Skeletal muscle cell (primary cell): ENCODE measurements around the gene PKP4.

Experiments
- DNase-seq: peaks from one replicate; pipeline ENCODE4 v3.0.0-alpha.2; 2010; ENCODE audit warnings: low read depth
- H3K4me3 ChIP-seq: 2 replicates; pipeline ENCODE4 v1.5.1; 2011; ENCODE audit warnings: low read depth, mild to moderate bottlenecking, control low read depth, low read length, moderate library complexity

Gene PKP4

GRCh38 chr2:158530829-158531228 lies 74.1 kb downstream of the PKP4 start:
- H3K4me3 ChIP-seq: no peak overlapping the region
- no peak for DNase-seq

DNA sequence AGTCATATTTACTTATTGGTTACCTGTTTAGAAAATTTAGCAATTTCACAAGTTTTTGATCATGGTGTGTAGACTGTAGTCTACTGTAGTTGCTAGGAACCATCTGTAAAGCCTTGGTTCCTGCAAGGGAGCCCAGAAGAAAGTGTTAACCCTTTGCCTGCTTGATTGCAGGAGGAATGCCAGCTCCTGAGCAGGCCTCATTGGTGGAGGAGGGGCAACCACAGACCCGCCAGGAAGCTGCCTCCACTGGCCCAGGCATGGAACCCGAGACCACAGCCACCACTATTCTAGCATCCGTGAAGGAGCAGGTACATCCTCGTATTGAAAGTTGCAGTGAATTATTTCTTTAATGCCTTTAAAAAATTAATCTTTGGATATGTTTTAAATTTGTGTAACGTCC lies 76.3 kb downstream of the PKP4 start:
- H3K4me3 ChIP-seq: no peak overlapping the region
- DNase-seq: no peak

DNA sequence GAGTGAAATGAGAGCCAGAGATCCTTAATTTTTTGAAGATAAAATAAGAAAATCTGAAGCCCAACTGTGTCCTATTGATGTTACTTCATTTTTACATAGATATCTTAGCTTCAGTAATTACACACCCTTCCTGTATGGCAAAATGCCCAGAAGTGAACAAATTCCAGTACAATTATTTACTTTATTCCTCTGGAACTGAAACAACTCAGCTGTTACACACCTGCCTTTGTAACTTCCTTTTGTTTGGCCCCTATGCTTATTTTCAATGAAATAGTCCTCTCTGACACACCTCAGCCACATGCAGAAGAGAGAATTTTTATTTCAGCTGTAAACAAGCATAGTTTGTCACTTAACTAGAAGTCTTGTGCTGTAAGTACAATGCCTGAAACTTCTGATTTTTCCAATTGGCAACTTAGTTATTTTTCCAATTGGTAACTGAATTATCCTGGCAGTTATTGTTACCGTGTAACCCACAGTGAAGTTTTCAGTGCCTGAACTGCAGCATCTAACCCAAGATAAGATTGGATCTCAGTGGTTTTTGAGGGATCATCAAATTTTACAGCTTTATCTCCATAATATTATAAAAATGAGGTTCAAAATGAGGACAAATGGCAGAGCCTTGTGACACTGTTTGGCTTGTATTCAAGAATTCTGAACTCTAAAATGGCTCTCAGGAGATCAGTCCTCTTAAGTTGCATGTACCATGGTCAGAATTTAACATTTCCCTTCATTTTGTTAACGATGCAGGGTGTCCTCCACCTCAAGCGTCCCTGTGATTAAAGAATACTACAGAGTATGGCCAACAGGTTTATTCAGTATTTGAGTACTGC lies 82.6 kb downstream of the PKP4 start:
- DNase-seq: peak; percentile 35
- H3K4me3 ChIP-seq: no peak overlapping the region

GRCh38 chr2:158542577-158542976 lies 85.8 kb downstream of the PKP4 start:
- DNase-seq: no peak
- no peak overlapping the region for H3K4me3 ChIP-seq

- H3K4me3 ChIP-seq: no peak overlapping the region
- DNase-seq: no peak
Observed at GRCh38 chr2:158543957-158544356, 87.2 kb downstream of the PKP4 start.

DNA sequence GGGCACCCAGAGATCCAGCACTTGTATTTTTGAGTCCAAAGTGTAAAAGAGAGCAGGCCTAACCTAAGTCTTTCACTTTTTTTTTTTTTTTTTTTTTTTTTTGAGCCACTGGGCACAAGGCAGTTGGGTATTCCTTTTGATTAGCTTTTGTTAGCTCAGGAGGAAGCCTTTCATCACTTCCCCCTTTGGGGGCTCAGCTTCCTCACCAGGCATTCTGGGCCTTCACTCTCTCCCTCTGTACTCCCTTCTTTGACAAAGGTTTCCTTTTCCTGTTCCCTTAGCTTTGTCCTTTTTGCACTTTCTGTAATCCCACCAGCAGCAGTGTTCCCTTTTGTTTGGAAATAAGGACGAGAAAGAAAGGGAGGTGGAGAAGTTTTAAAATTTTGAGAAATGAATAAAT lies 88.2 kb downstream of the PKP4 start:
- H3K4me3 ChIP-seq: no peak overlapping the region
- DNase-seq: no peak

DNA sequence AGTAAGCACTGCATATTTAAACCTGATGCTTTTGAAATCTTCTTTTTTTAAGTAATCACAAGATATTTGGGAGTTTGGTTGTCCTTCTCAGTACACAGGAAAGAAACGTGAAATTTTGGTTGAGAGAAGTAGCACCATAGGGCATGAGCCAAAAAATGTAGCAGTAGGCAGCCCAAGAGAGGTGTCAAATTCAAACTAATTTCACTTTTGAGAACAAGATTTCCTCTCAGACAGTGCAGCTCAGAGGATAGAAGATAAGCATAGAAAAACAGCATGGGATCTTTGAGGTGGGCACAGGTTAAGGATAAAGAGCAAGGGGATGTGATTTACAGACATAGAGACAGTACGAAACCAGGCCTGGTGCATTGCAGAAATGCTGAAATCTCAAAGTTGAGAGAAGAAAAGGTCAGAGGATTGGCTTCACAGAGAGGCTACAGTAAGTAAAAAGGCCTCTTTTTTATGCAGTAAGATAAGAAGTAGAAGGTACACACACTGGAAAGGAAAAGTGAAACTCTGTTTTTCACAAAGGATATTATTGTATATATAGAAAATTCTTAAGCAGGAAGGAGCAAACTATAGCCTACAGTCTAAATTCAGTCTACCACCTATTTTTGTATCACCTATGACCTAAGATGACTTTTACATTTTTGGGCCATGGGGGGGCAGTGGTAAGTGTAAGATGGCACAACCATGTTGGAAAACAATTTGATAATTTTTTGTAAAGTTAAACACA lies 89.8 kb downstream of the PKP4 start:
- H3K4me3 ChIP-seq: no peak overlapping the region
- no peak for DNase-seq

DNA sequence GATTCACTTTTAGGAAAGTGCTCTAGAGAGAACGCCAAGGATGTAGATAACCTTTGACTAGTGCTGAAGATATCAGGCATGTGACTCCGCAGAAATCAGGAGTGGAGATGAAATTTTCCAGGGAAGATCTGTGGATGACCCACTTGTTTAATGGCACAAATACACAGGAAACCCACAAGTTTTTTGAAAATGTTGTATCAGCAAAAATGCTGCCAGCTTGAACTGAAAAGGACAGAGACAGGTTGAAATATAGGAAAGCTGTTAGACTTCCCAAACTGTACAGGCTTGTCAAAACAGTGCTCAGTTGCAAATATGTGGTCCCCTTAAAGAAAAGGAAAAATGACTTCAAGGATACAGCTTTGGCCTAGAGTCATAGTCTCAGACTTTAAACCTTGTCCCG lies 96.5 kb downstream of the PKP4 start:
- DNase-seq: no peak

GRCh38 chr2:158554996-158555395 lies 98.2 kb downstream of the PKP4 start:
- DNase-seq: no peak
- H3K4me3 ChIP-seq: no peak overlapping the region

More for the DNA sequence above, 96.5 kb downstream of the PKP4 start:
- no peak overlapping the region for H3K4me3 ChIP-seq

- DNase-seq: no peak
- no peak overlapping the region for H3K4me3 ChIP-seq
Observed at GRCh38 chr2:158556124-158556523, 99.4 kb downstream of the PKP4 start.

GRCh38 chr2:158557752-158558151 lies 101.0 kb downstream of the PKP4 start:
- H3K4me3 ChIP-seq: no peak overlapping the region
- no peak for DNase-seq

DNA sequence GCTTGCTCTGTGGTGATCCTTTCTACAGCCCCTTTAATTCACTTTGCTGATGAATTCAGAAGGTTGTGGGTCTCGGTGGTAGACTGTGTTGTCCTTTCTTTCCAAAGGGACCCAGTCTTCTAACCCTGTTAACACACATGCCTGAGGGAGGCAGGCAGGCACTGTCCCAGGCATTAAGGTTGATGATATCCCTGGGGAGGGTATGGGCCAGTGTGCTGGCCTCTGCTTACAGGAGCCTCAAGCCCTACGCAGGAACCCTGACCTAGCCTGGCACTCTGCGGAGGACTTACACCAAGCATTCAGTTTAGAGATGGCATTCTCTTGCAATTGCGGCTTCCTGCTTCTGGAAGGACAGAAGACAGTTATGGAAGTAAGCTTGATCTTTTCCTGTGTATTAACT lies 102.5 kb downstream of the PKP4 start:
- no peak overlapping the region for H3K4me3 ChIP-seq
- DNase-seq: no peak

DNA sequence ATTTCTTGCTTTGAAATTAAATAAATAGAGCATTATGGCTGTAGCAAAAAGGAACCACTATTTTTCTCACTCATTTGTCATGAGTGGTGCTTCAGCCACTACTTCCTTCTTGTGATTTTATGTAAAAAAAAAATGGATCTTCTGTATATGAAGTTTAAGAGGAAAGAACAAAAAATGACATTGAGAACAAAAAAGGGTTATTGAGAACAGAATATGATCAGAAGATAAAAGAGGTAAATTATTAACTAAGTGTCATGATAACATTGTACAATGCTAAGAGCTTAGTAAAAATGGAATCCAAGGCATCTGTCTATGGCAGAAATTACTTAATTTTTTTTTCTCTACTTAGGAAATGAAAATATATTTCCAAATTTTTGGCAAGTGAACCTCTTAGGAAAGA lies 103.5 kb downstream of the PKP4 start:
- no peak overlapping the region for H3K4me3 ChIP-seq
- DNase-seq: no peak

- H3K4me3 ChIP-seq: no peak overlapping the region
- no peak for DNase-seq
Observed at GRCh38 chr2:158561054-158561453, 104.3 kb downstream of the PKP4 start.

DNA sequence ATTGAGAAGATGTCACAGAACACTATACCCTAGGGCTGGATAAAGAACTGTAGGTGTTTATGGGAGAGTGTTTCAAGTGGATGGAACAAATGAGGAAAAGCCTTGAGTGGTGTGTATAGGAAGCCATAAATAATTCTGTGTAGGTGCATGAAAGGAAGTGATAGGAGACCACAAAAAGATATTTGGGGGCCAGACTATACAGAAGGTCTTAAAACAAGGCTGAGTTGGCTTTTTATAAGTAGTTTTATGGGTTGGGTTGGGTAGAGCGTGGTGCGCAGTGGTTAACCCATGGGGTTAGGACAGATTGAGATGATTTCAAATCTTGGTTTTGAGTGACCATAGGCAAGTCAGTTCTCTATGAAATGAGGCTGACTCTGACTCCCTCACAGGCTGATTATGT lies 110.5 kb downstream of the PKP4 start:
- no peak overlapping the region for H3K4me3 ChIP-seq
- DNase-seq: no peak

GRCh38 chr2:158569284-158569683 lies 112.5 kb downstream of the PKP4 start:
- no peak overlapping the region for H3K4me3 ChIP-seq
- DNase-seq: no peak

DNA sequence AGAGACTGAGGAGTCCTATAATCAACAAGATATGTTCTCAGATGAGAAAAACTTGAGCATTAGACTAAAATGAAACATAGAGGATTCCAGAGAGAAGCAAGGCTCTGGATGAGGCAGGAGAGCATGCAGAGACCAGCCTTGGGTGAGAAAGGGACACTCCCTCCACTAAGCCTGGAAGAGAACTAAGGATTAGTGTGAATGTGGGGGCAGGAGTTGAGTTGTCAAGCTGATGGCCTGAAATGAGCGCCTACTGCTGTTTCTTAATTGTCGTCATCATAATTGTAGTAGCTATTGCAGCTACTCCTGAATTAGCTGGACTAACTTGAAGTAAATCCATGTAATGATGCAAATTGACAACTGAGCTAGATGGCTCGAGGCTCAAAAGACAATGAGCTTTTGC lies 114.1 kb downstream of the PKP4 start:
- DNase-seq: no peak
- no peak overlapping the region for H3K4me3 ChIP-seq

DNA sequence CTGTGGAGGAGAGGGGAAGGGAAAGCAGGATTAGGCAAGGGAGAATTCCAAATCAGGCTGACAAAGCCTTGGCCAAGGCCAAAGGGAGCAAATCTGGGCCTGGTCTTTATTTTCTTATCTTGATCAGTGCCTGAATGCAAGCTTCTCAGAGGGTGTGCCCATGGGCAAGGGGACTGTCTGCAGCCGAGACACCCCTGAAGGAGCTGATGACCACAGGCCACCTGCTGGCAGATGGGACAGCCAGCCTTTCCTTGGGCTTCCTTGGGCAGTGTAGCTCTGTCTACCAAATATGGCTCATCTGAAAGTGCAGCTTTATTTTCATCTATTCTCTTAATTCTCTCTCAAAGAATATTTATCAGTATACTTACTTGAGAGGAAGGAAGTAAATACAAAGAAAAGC lies 117.0 kb downstream of the PKP4 start:
- no peak overlapping the region for H3K4me3 ChIP-seq
- DNase-seq: no peak

GRCh38 chr2:158575051-158575635 lies 118.4 kb downstream of the PKP4 start:
- no peak overlapping the region for H3K4me3 ChIP-seq
- no peak for DNase-seq

DNA sequence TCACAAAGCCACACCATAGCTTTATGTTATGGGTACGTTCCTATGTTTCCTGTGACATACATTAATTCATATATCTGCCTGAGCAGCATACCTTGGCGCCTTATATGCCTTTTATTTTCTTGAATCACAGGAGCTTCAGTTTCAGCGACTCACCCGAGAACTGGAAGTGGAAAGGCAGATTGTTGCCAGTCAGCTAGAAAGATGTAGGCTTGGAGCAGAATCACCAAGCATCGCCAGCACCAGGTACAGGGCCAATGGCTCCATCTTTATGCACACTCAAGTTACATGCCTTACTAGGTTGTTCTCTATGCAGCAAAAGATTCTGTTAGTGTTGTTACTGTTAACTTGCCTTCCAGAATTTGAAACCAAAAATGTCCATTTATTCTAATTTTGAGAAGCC lies 120.4 kb downstream of the PKP4 start:
- H3K4me3 ChIP-seq: no peak overlapping the region

More for the DNA sequence above, 120.4 kb downstream of the PKP4 start:
- DNase-seq: no peak
